Ovary (tissue), 9 donors: ENCODE data around the gene KYAT1. TPM values are rescaled to one million over a fixed set of nuclear protein-coding genes. Genes with fewer than 3 reads are reported as not detected.
A peak's percentile ranks its signal among the peaks of the same experiment; 100 is the strongest.

Experiments
- DNase-seq, 5 donors: peaks; one replicate each; pipeline ENCODE4 v3.0.0-alpha.2; 2019 to 2020
- H3K27ac ChIP-seq, 2 donors: fragments of 200-600 bp; one replicate each; pipeline versions ENCODE4 v1.5.1 to v1.8.0; 2019 to 2022
- H3K27me3 ChIP-seq: fragments of 200-600 bp; one replicate; pipeline ENCODE4 v1.8.0; 2022
- H3K36me3 ChIP-seq: fragments of 200-600 bp; sonication (generic); one replicate; pipeline ENCODE4 v1.5.1; 2019
- H3K4me1 ChIP-seq: one replicate; pipeline ENCODE4 v1.8.1; 2013; ENCODE audit warnings: mild to moderate bottlenecking, moderate library complexity; ENCODE audit not compliant: insufficient read depth
- H3K4me3 ChIP-seq: fragments of 200-600 bp; sonication (generic); one replicate; pipeline ENCODE4 v1.5.1; 2017
- H3K9me3 ChIP-seq, 2 donors: fragments of 200-600 bp in 1 of 2; sonication (generic) in 1 of 2; one replicate each; pipeline versions ENCODE4 v1.5.1 to v1.8.1; 2013 to 2019; ENCODE audit warnings: mild to moderate bottlenecking in 1 of 2, moderate library complexity in 1 of 2
- EP300 ChIP-seq: sonication (generic); formaldehyde crosslinking; IDR thresholded peaks from one replicate; pipeline ENCODE4 v1.6.1; 2017; ENCODE audit warnings: antibody characterized with exemption
- POLR2A ChIP-seq: fragments of 450-650 bp; IDR thresholded peaks from one replicate; pipeline ENCODE4 v1.6.1; 2017; ENCODE audit warnings: antibody characterized with exemption, mild to moderate bottlenecking, moderate library complexity
- WGBS, 3 donors: extraction: QIAGEN DNeasy Blood & Tissue Kit in 1 of 3; methylation state at CpG; one replicate each; pipeline versions ENCODE4 v1.1.5 to v1.1.7; 2013 to 2017; 5-methylcytosine and 5-hydroxymethylcytosine counted together
- intact Hi-C, 4 donors: fragments of 100-400 bp; cut with DNase I; formaldehyde crosslinking; loops; one replicate each; pipeline versions ENCODE4 v1.11.0 to v1.15.1; 2022 to 2023
- polyA plus RNA-seq, 2 donors: library from polyadenylated mRNA; stranded (reverse); fragments of 200-250 nt in 1 of 2; fragments of 350-450 nt in 1 of 2; fragmentation: Illumina TruSeq in 1 of 2; extraction: RNeasy Lipid Tissue Mini Kit (QIAGEN cat#74804) in 1 of 2; gene quantifications; one replicate each; pipeline ENCODE4 v1.2.3, GENCODE V29; 2013 to 2014
- total RNA-seq, 7 donors: library from RNA; depleted of rRNA in 2 of 7; stranded (reverse); fragments of >200 nt in 2 of 7; fragmentation: NEBNext Ultra II Directional in 3 of 7; extraction: Animal tissue kit (Norgen Biotek cat#: 25700) in 3 of 7; gene quantifications; one replicate each; pipeline versions ENCODE4 v1.1.0 to v1.2.4, GENCODE V29; 2016 to 2023
- TF ChIP-seq, protein P1 (sequence below), 3 donors: fragments of 450-650 bp in 2 of 3; fragments of 200-600 bp in 1 of 3; IDR thresholded peaks; one replicate each; pipeline versions ENCODE4 v1.5.1 to v1.8.0; 2016 to 2022; ENCODE audit warnings: antibody characterized with exemption in 3 of 3, mild to moderate bottlenecking in 1 of 3
- donor health status: DM: no; HTN: no; CAD: no; lungs with moderate emphysema.
- donor health status: DM: no; HTN: no; CAD: no.
- donor health status: Bipolar disorder and iron deficiency.
- donor health status: DM: yes; HTN: yes; CAD: no.
- donor health status: DM: no; HTN: no; CAD: no.
- donor health status: DM: yes; HTN: yes; CAD: no.

The KYAT1 gene
- total and polyA plus RNA-seq, 9 donors = 4.2 to 10.2 (median 5.8) TPM

DNA sequence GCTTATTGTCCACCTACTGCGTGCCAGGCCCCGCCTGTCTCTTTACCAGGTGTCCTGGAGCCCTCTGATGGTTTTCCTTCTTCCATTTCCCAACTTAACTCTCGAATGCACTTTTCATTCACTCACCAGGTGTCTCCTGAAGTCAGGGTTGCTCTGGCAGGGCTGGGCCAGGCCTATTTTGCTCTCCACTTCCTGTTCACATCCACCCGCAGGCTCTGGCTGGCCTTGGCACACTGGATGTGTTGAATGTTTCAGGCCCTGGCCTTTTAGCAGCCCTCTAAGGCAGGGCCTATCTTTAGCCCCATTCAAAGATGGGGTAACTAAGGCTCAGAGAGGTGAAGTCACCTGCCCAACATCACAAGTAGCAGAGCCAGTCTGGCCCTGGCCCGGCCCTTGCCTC is 16.6 kb upstream of the KYAT1 start:
- DNase-seq = no peak
- Histone ChIP-seq H3K36me3 (no peaks in the 10 kb centered on the region), H3K4me3 (no peak overlapping the region), H3K4me1 (no peaks in the 10 kb centered on the region), H3K27ac (no peak overlapping the region), H3K27me3 (no peaks in the 10 kb centered on the region), H3K9me3 (no peaks in the 10 kb centered on the region)
- intact Hi-C loops = no loop called here
- TF ChIP-seq POLR2A (no peak), EP300 (no peak)
- TF ChIP-seq, protein P1, sequence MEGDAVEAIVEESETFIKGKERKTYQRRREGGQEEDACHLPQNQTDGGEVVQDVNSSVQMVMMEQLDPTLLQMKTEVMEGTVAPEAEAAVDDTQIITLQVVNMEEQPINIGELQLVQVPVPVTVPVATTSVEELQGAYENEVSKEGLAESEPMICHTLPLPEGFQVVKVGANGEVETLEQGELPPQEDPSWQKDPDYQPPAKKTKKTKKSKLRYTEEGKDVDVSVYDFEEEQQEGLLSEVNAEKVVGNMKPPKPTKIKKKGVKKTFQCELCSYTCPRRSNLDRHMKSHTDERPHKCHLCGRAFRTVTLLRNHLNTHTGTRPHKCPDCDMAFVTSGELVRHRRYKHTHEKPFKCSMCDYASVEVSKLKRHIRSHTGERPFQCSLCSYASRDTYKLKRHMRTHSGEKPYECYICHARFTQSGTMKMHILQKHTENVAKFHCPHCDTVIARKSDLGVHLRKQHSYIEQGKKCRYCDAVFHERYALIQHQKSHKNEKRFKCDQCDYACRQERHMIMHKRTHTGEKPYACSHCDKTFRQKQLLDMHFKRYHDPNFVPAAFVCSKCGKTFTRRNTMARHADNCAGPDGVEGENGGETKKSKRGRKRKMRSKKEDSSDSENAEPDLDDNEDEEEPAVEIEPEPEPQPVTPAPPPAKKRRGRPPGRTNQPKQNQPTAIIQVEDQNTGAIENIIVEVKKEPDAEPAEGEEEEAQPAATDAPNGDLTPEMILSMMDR (IDR thresholded peaks at IDR 0.05) = no peak
- 78 to 87% (median 86%) methylated on average over 5 of the region's 5 CpGs for WGBS, 3 donors

DNA sequence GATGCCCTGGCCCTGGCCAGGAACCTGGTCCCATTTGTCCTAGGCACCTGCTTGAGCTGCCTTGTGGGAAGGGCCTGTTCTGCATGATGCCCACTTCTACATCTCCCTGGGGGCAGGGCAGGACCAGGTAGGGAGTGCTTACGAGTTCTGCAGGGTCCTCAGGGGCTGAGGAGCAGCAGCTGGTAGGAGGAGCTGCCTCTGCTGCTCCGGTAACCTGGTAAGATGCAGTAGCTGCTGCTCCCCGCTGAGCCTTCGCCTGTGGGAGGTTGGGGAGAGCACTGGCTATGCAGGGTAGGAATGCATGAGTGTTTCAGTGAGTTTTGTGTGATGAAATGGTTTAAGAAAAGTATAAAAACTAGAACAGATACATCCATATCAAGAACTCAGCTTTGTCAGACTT is 13.8 kb upstream of the KYAT1 start:
- 16 to 29% (median 19%) methylated on average over 4 of the region's 4 CpGs for WGBS, 3 donors
- H3K36me3 ChIP-seq = no peaks in the 10 kb centered on the region
- no peak overlapping the region for H3K4me3 ChIP-seq
- H3K9me3 ChIP-seq = no peaks in the 10 kb centered on the region
- TF ChIP-seq EP300 = no peak
- TF ChIP-seq, protein P1 (IDR thresholded peaks at IDR 0.05) = no peak
- no peak for TF ChIP-seq POLR2A
- H3K27ac ChIP-seq = peak overlapping the region in 1 of 2 donors; percentile 44
- no peaks in the 10 kb centered on the region for H3K27me3 ChIP-seq
- peaks cover 9% of the 10 kb centered on the region for H3K4me1 ChIP-seq
- no peak for DNase-seq
- intact Hi-C loops = no loop called here

DNA sequence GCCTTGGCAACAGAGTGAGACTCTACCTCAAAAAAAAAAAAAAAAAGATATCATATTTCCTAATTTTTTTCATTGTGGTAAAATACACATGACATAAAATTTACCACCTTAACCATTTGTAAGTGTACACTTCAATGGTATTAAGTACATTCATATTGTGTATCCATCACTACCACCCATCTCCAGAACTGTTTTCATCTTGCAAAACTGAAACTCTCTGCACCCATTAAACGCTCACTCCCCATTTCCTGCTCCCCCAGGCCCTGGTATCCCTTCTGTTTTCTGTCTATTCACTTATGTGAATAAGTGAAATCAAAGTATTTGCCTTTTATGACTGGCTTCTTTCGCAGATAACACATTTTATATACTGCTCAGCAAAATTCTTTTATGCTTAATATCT is 13.0 kb upstream of the KYAT1 start:
- peaks cover 9% of the 10 kb centered on the region for H3K4me1 ChIP-seq
- 78 to 80% (median 79%) methylated on average over 2 of the region's 2 CpGs for WGBS, 3 donors
- intact Hi-C loops = no loop called here
- no peaks in the 10 kb centered on the region for H3K27me3 ChIP-seq
- peak overlapping the region in 1 of 2 donors; percentile 44 for H3K27ac ChIP-seq
- TF ChIP-seq, protein P1 (IDR thresholded peaks at IDR 0.05) = no peak
- no peak for TF ChIP-seq EP300
- TF ChIP-seq POLR2A = no peak
- no peak for DNase-seq
- H3K36me3 ChIP-seq = no peaks in the 10 kb centered on the region
- H3K9me3 ChIP-seq = no peaks in the 10 kb centered on the region
- no peak overlapping the region for H3K4me3 ChIP-seq

DNA sequence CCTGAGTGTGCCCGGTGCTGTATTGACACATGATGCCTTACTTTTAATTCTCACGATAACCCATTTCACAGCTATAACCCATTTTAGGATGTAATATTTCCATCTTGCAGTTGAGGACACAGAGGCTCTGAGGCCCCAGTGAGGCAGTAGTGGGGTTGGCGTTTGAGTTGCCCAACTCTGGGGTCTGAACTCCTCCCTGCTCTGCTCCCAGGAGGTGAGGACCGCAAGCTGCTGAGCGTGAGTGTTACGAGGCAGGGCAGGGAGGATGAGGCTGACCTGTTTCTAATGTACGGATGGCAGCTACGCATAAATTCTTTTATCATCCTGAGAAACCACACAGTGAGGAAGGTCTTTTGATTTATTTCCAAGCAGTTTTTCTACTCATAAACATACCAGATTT is 11.6 kb upstream of the KYAT1 start:
- no peak overlapping the region for H3K4me3 ChIP-seq
- H3K9me3 ChIP-seq = no peaks in the 10 kb centered on the region
- TF ChIP-seq POLR2A = no peak
- no peak for TF ChIP-seq EP300
- TF ChIP-seq, protein P1 (IDR thresholded peaks at IDR 0.05) = no peak
- DNase-seq = no peak
- intact Hi-C loops = no loop called here
- H3K27ac ChIP-seq = peak overlapping the region; percentile 80 to 86
- no peaks in the 10 kb centered on the region for H3K36me3 ChIP-seq
- WGBS, 3 donors = 79 to 80% (median 79%) methylated on average over 8 of the region's 8 CpGs
- peaks cover 10% of the 10 kb centered on the region for H3K4me1 ChIP-seq
- H3K27me3 ChIP-seq = no peaks in the 10 kb centered on the region
